Measurements from ENCODE around the gene CFAP57. TPM values are rescaled to one million over a fixed set of nuclear protein-coding genes. Genes with fewer than 3 reads are reported as not detected.

CFAP57 gene
- total and polyA plus RNA-seq, 4 experiments from 2014 or later, result 0.07 TPM; not detected in 3

DNA sequence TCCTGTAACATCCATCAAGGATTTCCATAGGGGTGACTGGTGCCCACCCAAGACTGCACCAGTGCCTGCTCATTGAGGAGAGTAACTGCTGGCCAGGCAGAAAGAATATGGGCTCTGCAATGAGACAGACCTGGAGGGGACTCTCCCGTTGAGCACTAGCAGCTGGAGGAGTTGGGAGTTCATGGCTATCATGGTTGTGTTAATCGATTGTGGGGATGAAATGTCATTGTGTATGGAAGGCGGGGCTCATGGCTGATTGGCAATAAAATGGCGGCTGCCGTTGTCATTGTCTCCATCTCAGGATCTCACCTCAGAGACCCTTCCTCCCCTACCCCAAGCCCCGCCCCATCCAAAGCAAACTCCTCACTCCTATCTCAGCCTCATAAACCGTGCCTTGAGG is 101.6 kb downstream of the CFAP57 start:
- Mint-ChIP-seq H3K27ac (no peak overlapping the region), H3K4me1 (peaks cover 7 to 29% (median 20%) of the 10 kb centered on the region in 4 donors), H3K4me3 (peak overlapping the region in 1 of 8 donors; percentile 32), H3K9me3 (peaks cover 0 to 2% (median 0%) of the 10 kb centered on the region in 8 donors), H3K27me3 (peaks cover 18 to 22% of the 10 kb centered on the region in 2 donors), H3K36me3 (no peaks in the 10 kb centered on the region)
- Histone ChIP-seq H3K27ac (ENCODE audit: low read depth, low read length) (no peak overlapping the region), H3K4me3 (ENCODE audit: low read length in 2 of 2) (no peak overlapping the region), H3K4me1 (ENCODE audit: insufficient read depth, low read length) (peaks cover 20% of the 10 kb centered on the region), H3K9me3 (ENCODE audit: control insufficient read depth in 1 of 2, low read length in 2 of 2) (no peaks in the 10 kb centered on the region), H3K27me3 (ENCODE audit: insufficient read depth, low read length) (no peaks in the 10 kb centered on the region), H3K36me3 (ENCODE audit: insufficient read depth, low read length) (no peaks in the 10 kb centered on the region)
- intact Hi-C loops (cut with micrococcal nuclease), result no loop called here
- ChIA-PET POLR2A (ENCODE audit: partially characterized antibody) (no interaction called here), CTCF (ENCODE audit: partially characterized antibody) (no interaction called here)
- no peak for DNase-seq

DNA sequence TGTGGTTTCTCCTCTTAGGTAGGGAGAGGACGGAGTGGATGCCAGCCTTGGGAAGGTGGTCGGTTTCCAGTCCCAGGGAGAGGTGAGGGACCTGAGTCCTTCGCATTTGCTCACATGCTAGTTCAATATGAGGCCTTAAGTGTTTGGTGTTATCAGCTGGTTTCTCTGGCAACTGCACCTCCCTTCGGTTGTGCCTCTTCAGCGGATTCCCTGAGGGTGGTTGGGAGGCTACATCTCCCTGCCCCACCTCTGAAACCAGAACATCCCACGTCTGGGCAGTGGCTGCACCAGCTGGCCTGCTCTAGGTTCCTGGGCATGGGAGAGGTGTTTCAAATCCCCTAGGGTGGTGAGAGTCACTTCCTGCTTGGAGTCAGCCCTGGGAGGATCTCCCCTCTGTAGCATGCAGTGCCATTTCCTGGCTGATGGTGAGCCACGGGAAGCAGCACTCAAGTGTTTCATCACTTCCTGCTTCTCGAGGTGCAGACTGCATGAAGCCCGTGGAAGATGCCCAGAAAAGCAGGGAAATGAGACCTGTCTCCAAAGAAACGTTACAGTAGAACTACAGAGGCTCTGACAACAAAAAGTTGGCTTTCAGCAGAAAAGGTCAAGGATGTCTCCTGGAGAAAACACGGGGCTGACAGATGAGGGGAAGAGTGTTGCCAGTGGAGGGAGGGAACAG is 102.1 kb downstream of the CFAP57 start:
- Mint-ChIP-seq H3K9me3 (peaks cover 0 to 2% (median 0%) of the 10 kb centered on the region in 8 donors), H3K27me3 (peaks cover 17 to 22% of the 10 kb centered on the region in 2 donors), H3K4me3 (peak overlapping the region; percentile 25 to 85 (median 73)), H3K4me1 (peaks cover 7 to 29% (median 20%) of the 10 kb centered on the region in 4 donors), H3K36me3 (no peaks in the 10 kb centered on the region), H3K27ac (peak overlapping the region in 6 of 7 donors; percentile 50 to 90 (median 80))
- Histone ChIP-seq H3K36me3 (ENCODE audit: insufficient read depth, low read length) (no peaks in the 10 kb centered on the region), H3K4me1 (ENCODE audit: insufficient read depth, low read length) (peaks cover 20% of the 10 kb centered on the region), H3K9me3 (ENCODE audit: control insufficient read depth in 1 of 2, low read length in 2 of 2) (no peaks in the 10 kb centered on the region), H3K27ac (ENCODE audit: low read depth, low read length) (no peak overlapping the region), H3K27me3 (ENCODE audit: insufficient read depth, low read length) (no peaks in the 10 kb centered on the region), H3K4me3 (ENCODE audit: low read length in 2 of 2) (no peak overlapping the region)
- intact Hi-C loops (cut with micrococcal nuclease), result no loop called here
- ChIA-PET POLR2A (ENCODE audit: partially characterized antibody) (no interaction called here), CTCF (ENCODE audit: partially characterized antibody) (no interaction called here)
- peak in 4 of 5 donors; percentile 11 to 32 (median 19) for DNase-seq

DNA sequence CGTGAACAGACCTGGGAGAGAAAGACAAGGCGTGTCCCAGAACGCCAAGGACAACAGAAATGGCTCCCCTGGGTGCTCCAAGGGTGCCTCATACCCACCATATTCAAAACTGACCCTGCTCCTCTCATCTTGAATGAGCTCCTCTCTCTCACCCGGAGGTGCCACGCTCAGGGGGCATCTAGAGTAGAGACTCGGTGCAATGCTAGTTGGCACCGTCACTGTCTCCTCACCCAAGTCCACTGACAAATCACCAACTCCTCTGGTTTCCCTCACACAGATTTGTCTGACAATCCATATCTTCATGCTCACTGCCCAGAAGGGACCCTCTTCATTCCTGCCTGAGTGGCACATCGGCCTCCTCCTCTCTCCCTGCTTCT is 102.7 kb downstream of the CFAP57 start:
- Histone ChIP-seq H3K27ac (ENCODE audit: low read depth, low read length) (no peak overlapping the region), H3K4me1 (ENCODE audit: insufficient read depth, low read length) (peaks cover 20% of the 10 kb centered on the region), H3K4me3 (ENCODE audit: low read length in 2 of 2) (no peak overlapping the region), H3K9me3 (ENCODE audit: control insufficient read depth in 1 of 2, low read length in 2 of 2) (no peaks in the 10 kb centered on the region), H3K27me3 (ENCODE audit: insufficient read depth, low read length) (no peaks in the 10 kb centered on the region), H3K36me3 (ENCODE audit: insufficient read depth, low read length) (no peaks in the 10 kb centered on the region)
- intact Hi-C loops (cut with micrococcal nuclease), result no loop called here
- H3K27me3 Mint-ChIP-seq, result peaks cover 15 to 19% of the 10 kb centered on the region in 2 donors
- POLR2A ChIA-PET (ENCODE audit: partially characterized antibody), result no interaction called here
- H3K36me3 Mint-ChIP-seq, result no peaks in the 10 kb centered on the region
- peaks cover 0 to 2% (median 0%) of the 10 kb centered on the region in 8 donors for H3K9me3 Mint-ChIP-seq
- DNase-seq, result no peak
- CTCF ChIA-PET (ENCODE audit: partially characterized antibody), result no interaction called here
- peaks cover 7 to 28% (median 20%) of the 10 kb centered on the region in 4 donors for H3K4me1 Mint-ChIP-seq
- peak overlapping the region in 7 of 8 donors; percentile 25 to 85 (median 78) for H3K4me3 Mint-ChIP-seq
- H3K27ac Mint-ChIP-seq, result peak overlapping the region in 5 of 7 donors; percentile 70 to 90 (median 84)

DNA sequence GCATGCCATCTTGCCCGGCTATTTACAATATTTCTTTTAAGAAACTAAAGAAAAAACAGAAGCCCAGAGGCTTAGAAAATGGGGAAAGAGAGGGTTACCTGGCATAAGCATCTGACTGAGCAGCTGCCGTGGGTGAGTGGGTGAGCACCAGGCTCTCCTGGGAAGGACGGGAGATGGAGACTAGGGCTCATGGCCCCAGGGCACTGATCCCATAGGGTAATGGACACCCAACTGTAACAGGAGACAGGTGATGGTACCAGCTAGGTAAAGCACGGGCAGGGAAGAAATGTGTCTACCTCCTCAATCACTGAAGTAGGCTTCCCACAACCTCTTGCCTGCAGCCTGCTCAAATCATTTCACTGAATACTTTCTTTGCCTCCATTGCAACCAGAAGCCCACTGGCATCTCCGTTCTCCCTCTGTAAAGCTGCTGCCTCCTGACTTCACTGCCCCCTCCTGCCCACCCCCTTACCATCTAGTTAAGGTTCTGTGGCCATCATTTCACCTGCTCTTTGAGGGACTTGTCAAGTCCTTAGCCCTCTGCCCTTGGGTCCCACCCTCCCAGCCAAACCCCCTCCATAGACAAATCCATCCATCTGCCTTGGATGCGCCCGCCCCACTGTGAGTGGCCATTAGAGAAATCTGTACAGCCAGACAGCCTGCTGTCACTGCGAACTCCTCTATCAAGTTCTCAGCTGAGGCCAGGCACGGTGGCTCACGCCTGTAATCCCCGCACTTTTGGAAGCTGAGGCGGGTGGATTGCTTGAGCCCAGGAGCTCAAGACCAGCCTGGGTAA is 103.9 kb downstream of the CFAP57 start:
- Mint-ChIP-seq H3K9me3 (peaks cover 0 to 2% (median 0%) of the 10 kb centered on the region in 8 donors), H3K27ac (no peak overlapping the region), H3K4me3 (no peak overlapping the region), H3K36me3 (no peaks in the 10 kb centered on the region), H3K4me1 (peaks cover 7 to 20% (median 14%) of the 10 kb centered on the region in 4 donors), H3K27me3 (peaks cover 18 to 19% of the 10 kb centered on the region in 2 donors)
- ChIA-PET CTCF (ENCODE audit: partially characterized antibody) (no interaction called here), POLR2A (ENCODE audit: partially characterized antibody) (no interaction called here)
- no peaks in the 10 kb centered on the region for H3K9me3 ChIP-seq (ENCODE audit: control insufficient read depth in 1 of 2, low read length in 2 of 2)
- H3K27me3 ChIP-seq (ENCODE audit: insufficient read depth, low read length), result no peaks in the 10 kb centered on the region
- H3K36me3 ChIP-seq (ENCODE audit: insufficient read depth, low read length), result no peaks in the 10 kb centered on the region
- no peak overlapping the region for H3K27ac ChIP-seq (ENCODE audit: low read depth, low read length)
- intact Hi-C loops (cut with micrococcal nuclease), result no loop called here
- no peak overlapping the region for H3K4me3 ChIP-seq (ENCODE audit: low read length in 2 of 2)
- no peak for DNase-seq
- H3K4me1 ChIP-seq (ENCODE audit: insufficient read depth, low read length), result peaks cover 10% of the 10 kb centered on the region

DNA sequence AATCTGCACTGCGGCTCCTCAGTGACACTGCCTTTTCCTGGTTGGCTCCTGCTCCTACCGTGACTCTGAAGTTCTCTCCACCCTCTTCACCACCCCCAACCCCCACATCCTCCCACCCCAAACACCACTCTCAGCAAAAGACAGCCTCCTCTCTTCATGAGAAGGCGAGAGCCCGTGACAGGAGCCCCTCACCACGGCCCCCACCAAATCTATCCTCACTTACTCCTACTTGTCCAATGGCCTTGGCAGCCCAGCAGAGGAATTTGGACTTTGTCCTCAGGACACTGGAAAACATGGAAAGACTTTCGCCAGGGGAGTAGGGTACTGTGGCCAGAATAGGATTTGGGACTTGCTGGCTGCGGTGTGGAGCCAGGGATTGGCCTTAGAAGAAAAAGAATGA is 104.5 kb downstream of the CFAP57 start:
- intact Hi-C loops (cut with micrococcal nuclease), result no loop called here
- no peaks in the 10 kb centered on the region for H3K36me3 ChIP-seq (ENCODE audit: insufficient read depth, low read length)
- peaks cover 9% of the 10 kb centered on the region for H3K4me1 ChIP-seq (ENCODE audit: insufficient read depth, low read length)
- Mint-ChIP-seq H3K36me3 (no peaks in the 10 kb centered on the region), H3K27me3 (peaks cover 15 to 16% of the 10 kb centered on the region in 2 donors), H3K4me1 (peaks cover 6 to 16% (median 12%) of the 10 kb centered on the region in 4 donors), H3K27ac (no peak overlapping the region), H3K9me3 (peaks cover 0 to 2% (median 0%) of the 10 kb centered on the region in 8 donors), H3K4me3 (no peak overlapping the region)
- no peaks in the 10 kb centered on the region for H3K9me3 ChIP-seq (ENCODE audit: control insufficient read depth in 1 of 2, low read length in 2 of 2)
- DNase-seq, result no peak
- no peak overlapping the region for H3K4me3 ChIP-seq (ENCODE audit: low read length in 2 of 2)
- H3K27ac ChIP-seq (ENCODE audit: low read depth, low read length), result no peak overlapping the region
- no peaks in the 10 kb centered on the region for H3K27me3 ChIP-seq (ENCODE audit: insufficient read depth, low read length)
- ChIA-PET CTCF (ENCODE audit: partially characterized antibody) (no interaction called here), POLR2A (ENCODE audit: partially characterized antibody) (no interaction called here)

DNA sequence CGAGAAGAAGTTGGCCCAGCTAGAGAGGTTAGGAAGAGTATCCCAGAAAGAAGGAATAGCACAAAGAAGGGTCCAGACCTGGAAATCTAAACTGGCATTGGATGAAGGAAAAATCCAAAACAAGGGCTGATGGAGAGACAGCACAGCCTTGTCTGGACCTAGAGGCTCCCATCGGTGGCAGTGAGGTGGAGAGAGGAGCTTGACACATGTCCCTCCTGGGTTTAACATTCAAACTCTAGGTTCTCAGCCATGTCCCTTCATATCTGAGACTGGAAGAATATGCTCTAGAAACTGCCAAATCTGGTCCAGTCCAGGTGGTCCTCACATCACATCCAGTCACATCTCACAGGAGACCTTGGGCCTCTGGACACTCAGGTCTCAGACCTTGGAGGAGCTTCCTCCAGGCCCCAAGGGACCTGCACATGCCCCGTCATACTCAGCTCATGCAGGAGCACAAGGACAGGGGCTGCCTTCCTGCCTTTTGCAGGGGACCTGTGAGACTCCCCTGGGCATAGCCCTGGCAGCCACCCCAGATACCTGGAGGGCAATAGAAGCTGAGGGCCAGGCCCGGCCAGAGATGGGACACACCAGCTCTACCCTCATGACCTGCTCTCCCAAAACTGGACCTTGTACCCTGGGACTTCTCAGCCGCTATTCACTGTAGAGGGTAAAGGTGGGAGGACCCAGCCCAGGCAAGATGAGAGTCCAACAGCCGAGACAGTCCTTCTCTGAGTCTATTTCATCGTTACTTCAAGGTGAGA is 105.2 kb downstream of the CFAP57 start:
- POLR2A ChIA-PET (ENCODE audit: partially characterized antibody), result no interaction called here
- no peak overlapping the region for H3K27ac Mint-ChIP-seq

DNA sequence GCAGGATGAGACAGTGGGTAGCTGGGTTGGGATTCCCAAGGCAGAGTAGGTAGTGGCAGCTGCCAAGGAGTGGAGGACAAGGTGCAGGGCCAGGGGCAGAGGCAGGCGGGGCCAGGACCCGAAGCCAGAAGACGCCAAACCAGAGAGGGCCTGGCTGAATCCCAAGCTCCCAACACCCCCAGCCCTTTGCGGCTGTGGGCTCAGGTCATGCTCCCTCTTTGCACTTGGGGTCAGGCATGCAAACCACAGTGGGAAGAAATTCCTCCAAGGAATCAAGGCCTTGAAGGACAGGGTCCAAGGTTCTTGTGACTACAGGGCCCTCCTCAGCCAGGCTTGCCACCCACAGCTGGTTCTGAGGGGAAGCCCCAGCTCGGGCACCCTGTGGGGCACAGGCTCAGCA is 107.0 kb downstream of the CFAP57 start:
- Mint-ChIP-seq H3K27me3 (peaks cover 16 to 19% of the 10 kb centered on the region in 2 donors), H3K4me1 (peaks cover 6 to 15% (median 11%) of the 10 kb centered on the region in 4 donors), H3K9me3 (peaks cover 0 to 2% (median 0%) of the 10 kb centered on the region in 8 donors), H3K4me3 (no peak overlapping the region), H3K27ac (no peak overlapping the region), H3K36me3 (no peaks in the 10 kb centered on the region)
- Histone ChIP-seq H3K27me3 (ENCODE audit: insufficient read depth, low read length) (no peaks in the 10 kb centered on the region), H3K27ac (ENCODE audit: low read depth, low read length) (no peak overlapping the region), H3K9me3 (ENCODE audit: control insufficient read depth in 1 of 2, low read length in 2 of 2) (no peaks in the 10 kb centered on the region), H3K4me3 (ENCODE audit: low read length in 2 of 2) (no peak overlapping the region), H3K36me3 (ENCODE audit: insufficient read depth, low read length) (no peaks in the 10 kb centered on the region), H3K4me1 (ENCODE audit: insufficient read depth, low read length) (peaks cover 7% of the 10 kb centered on the region)
- intact Hi-C loops (cut with micrococcal nuclease), result no loop called here
- POLR2A ChIA-PET (ENCODE audit: partially characterized antibody), result no interaction called here
- CTCF ChIA-PET (ENCODE audit: partially characterized antibody), result no interaction called here
- DNase-seq, result no peak

More for the DNA sequence above, 105.2 kb downstream of the CFAP57 start:
- peaks cover 6 to 16% (median 12%) of the 10 kb centered on the region in 4 donors for H3K4me1 Mint-ChIP-seq
- Histone ChIP-seq H3K9me3 (ENCODE audit: control insufficient read depth in 1 of 2, low read length in 2 of 2) (no peaks in the 10 kb centered on the region), H3K36me3 (ENCODE audit: insufficient read depth, low read length) (no peaks in the 10 kb centered on the region), H3K27me3 (ENCODE audit: insufficient read depth, low read length) (no peaks in the 10 kb centered on the region), H3K4me1 (ENCODE audit: insufficient read depth, low read length) (peaks cover 9% of the 10 kb centered on the region), H3K27ac (ENCODE audit: low read depth, low read length) (no peak overlapping the region), H3K4me3 (ENCODE audit: low read length in 2 of 2) (no peak overlapping the region)
- H3K9me3 Mint-ChIP-seq, result peaks cover 0 to 2% (median 0%) of the 10 kb centered on the region in 8 donors
- no peak overlapping the region for H3K4me3 Mint-ChIP-seq
- intact Hi-C loops (cut with micrococcal nuclease), result no loop called here
- no peaks in the 10 kb centered on the region for H3K36me3 Mint-ChIP-seq
- peaks cover 15 to 18% of the 10 kb centered on the region in 2 donors for H3K27me3 Mint-ChIP-seq
- no peak for DNase-seq
- CTCF ChIA-PET (ENCODE audit: partially characterized antibody), result no interaction called here

Data from CD4-positive, alpha-beta memory T cell (primary cell).